ENCODE results near the gene FUCA1. TPM values are rescaled to one million over a fixed set of nuclear protein-coding genes. Genes with fewer than 3 reads are reported as not detected.
A peak's percentile ranks its signal among the peaks of the same experiment; 100 is the strongest.

Gene FUCA1
- total and polyA plus RNA-seq, 10 of the 15 experiments (the other 5 are each of a cell fraction or from before 2014, with no cell fraction given) = 33.3 to 117 (median 52.6) TPM

DNA sequence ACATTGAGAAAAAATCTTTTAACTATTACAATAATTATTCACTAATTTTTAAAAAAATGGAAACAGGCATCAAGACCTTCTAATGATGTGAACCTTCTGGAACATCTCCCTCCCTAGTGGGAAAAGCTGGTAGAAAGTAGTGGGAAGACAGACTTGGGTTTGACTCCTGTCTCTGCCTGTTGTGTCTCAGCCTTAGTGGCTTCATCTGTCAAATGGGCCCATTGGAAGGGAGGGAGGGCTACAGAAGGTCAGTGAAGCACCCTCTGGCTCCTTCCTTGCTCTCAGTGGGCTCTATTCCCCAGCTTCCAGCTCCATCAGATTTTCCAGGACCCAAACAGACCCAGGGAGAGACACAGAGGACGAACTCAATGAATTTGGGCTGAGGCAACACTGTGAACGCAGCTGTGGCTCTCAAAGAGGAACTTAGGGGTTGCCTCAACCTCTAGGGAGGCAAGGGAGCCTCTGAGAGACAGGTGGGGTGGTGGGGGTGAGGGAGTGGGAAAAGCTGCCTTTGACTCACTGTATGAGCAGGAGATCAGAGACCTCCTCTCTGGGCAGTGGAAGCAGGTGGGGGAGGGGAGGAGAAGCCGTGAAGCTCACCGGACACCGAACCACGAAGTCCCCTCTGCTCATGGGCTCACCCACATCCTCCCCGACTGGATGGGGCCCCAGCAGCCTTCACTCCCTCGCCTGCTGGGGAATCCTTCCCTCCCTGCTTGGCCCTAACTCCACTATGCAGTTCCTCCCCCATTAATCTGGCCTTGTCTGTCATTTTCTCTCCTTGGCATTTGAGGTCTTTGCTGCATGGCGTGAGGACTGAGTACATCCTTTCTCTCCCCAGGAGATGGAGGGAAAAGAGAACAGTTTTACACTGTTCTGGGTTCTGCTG is 40.6 kb upstream of the FUCA1 start (continued):
- TF ChIP-seq, protein P1, sequence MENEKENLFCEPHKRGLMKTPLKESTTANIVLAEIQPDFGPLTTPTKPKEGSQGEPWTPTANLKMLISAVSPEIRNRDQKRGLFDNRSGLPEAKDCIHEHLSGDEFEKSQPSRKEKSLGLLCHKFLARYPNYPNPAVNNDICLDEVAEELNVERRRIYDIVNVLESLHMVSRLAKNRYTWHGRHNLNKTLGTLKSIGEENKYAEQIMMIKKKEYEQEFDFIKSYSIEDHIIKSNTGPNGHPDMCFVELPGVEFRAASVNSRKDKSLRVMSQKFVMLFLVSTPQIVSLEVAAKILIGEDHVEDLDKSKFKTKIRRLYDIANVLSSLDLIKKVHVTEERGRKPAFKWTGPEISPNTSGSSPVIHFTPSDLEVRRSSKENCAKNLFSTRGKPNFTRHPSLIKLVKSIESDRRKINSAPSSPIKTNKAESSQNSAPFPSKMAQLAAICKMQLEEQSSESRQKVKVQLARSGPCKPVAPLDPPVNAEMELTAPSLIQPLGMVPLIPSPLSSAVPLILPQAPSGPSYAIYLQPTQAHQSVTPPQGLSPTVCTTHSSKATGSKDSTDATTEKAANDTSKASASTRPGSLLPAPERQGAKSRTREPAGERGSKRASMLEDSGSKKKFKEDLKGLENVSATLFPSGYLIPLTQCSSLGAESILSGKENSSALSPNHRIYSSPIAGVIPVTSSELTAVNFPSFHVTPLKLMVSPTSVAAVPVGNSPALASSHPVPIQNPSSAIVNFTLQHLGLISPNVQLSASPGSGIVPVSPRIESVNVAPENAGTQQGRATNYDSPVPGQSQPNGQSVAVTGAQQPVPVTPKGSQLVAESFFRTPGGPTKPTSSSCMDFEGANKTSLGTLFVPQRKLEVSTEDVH (IDR thresholded peaks at IDR 0.05; ENCODE audit: low read depth, partially characterized antibody) = no peak
- TF ChIP-seq WRNIP1 (IDR thresholded peaks at IDR 0.05; ENCODE audit: borderline replicate concordance, low read depth, low read length) (no peak), CHD1 (IDR thresholded peaks at IDR 0.05; ENCODE audit: low read depth, low read length) (no peak), PML (IDR thresholded peaks at IDR 0.05; ENCODE audit: low read length) (no peak), ZNF24 (IDR thresholded peaks at IDR 0.05) (no peak), IKZF2 (IDR thresholded peaks at IDR 0.05) (peak; percentile 77 to 82), MXI1 (IDR thresholded peaks at IDR 0.05; ENCODE audit: low read depth, low read length) (no peak), POLR2AphosphoS5 (IDR thresholded peaks at IDR 0.05; ENCODE audit: low read length) (peak; percentile 32; the same call in 1 of the 2 replicates), ESRRA (IDR thresholded peaks at IDR 0.05; ENCODE audit: low read length) (no peak), ZNF384 (IDR thresholded peaks at IDR 0.05; ENCODE audit: borderline replicate concordance, low read depth, low read length) (no peak), NRF1 (conservative IDR thresholded peaks at IDR 0.05; ENCODE audit: low read depth, low read length) (no peak), POU2F2 (IDR thresholded peaks at IDR 0.05; ENCODE audit: borderline replicate concordance, low read depth, low read length) (peak; percentile 17; the same call in 1 of the 3 replicates)
- TF ChIP-seq, protein P2, sequence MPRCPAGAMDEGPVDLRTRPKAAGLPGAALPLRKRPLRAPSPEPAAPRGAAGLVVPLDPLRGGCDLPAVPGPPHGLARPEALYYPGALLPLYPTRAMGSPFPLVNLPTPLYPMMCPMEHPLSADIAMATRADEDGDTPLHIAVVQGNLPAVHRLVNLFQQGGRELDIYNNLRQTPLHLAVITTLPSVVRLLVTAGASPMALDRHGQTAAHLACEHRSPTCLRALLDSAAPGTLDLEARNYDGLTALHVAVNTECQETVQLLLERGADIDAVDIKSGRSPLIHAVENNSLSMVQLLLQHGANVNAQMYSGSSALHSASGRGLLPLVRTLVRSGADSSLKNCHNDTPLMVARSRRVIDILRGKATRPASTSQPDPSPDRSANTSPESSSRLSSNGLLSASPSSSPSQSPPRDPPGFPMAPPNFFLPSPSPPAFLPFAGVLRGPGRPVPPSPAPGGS (IDR thresholded peaks at IDR 0.05; ENCODE audit: borderline replicate concordance, insufficient read depth, low read depth, low read length, poor library complexity, severe bottlenecking) = peak; percentile 33
- TF ChIP-seq, protein P3, sequence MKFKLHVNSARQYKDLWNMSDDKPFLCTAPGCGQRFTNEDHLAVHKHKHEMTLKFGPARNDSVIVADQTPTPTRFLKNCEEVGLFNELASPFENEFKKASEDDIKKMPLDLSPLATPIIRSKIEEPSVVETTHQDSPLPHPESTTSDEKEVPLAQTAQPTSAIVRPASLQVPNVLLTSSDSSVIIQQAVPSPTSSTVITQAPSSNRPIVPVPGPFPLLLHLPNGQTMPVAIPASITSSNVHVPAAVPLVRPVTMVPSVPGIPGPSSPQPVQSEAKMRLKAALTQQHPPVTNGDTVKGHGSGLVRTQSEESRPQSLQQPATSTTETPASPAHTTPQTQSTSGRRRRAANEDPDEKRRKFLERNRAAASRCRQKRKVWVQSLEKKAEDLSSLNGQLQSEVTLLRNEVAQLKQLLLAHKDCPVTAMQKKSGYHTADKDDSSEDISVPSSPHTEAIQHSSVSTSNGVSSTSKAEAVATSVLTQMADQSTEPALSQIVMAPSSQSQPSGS (IDR thresholded peaks at IDR 0.05; ENCODE audit: low read length) = no peak
- TF ChIP-seq, protein P4, sequence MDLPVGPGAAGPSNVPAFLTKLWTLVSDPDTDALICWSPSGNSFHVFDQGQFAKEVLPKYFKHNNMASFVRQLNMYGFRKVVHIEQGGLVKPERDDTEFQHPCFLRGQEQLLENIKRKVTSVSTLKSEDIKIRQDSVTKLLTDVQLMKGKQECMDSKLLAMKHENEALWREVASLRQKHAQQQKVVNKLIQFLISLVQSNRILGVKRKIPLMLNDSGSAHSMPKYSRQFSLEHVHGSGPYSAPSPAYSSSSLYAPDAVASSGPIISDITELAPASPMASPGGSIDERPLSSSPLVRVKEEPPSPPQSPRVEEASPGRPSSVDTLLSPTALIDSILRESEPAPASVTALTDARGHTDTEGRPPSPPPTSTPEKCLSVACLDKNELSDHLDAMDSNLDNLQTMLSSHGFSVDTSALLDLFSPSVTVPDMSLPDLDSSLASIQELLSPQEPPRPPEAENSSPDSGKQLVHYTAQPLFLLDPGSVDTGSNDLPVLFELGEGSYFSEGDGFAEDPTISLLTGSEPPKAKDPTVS (IDR thresholded peaks at IDR 0.05; ENCODE audit: low read depth, low read length) = no peak
- TF ChIP-seq, protein P5, sequence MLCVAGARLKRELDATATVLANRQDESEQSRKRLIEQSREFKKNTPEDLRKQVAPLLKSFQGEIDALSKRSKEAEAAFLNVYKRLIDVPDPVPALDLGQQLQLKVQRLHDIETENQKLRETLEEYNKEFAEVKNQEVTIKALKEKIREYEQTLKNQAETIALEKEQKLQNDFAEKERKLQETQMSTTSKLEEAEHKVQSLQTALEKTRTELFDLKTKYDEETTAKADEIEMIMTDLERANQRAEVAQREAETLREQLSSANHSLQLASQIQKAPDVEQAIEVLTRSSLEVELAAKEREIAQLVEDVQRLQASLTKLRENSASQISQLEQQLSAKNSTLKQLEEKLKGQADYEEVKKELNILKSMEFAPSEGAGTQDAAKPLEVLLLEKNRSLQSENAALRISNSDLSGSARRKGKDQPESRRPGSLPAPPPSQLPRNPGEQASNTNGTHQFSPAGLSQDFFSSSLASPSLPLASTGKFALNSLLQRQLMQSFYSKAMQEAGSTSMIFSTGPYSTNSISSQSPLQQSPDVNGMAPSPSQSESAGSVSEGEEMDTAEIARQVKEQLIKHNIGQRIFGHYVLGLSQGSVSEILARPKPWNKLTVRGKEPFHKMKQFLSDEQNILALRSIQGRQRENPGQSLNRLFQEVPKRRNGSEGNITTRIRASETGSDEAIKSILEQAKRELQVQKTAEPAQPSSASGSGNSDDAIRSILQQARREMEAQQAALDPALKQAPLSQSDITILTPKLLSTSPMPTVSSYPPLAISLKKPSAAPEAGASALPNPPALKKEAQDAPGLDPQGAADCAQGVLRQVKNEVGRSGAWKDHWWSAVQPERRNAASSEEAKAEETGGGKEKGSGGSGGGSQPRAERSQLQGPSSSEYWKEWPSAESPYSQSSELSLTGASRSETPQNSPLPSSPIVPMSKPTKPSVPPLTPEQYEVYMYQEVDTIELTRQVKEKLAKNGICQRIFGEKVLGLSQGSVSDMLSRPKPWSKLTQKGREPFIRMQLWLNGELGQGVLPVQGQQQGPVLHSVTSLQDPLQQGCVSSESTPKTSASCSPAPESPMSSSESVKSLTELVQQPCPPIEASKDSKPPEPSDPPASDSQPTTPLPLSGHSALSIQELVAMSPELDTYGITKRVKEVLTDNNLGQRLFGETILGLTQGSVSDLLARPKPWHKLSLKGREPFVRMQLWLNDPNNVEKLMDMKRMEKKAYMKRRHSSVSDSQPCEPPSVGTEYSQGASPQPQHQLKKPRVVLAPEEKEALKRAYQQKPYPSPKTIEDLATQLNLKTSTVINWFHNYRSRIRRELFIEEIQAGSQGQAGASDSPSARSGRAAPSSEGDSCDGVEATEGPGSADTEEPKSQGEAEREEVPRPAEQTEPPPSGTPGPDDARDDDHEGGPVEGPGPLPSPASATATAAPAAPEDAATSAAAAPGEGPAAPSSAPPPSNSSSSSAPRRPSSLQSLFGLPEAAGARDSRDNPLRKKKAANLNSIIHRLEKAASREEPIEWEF (IDR thresholded peaks at IDR 0.05; ENCODE audit: insufficient replicate concordance, low read depth, low read length) = no peak
